Cardiac muscle cell (in vitro differentiated cells and primary cell): Measurements from ENCODE around the gene EMC9. TPM values are rescaled to one million over a fixed set of nuclear protein-coding genes. Genes with fewer than 3 reads are reported as not detected.

ENCODE experiments used
- DNase-seq, 2 donors: peaks; one replicate each; pipeline versions ENCODE4 v3.0.0 to v3.0.0-alpha.2; 2010 to 2017; ENCODE audit warnings: low read depth in 1 of 2, low spot score in 1 of 2
- H3K27ac ChIP-seq: fragments of 200-600 bp; sonication (generic); 2 replicates; pipeline ENCODE4 v1.5.1; 2016
- H3K27me3 ChIP-seq: fragments of 200-600 bp; sonication (generic); 2 replicates; pipeline ENCODE4 v1.6.0; 2016; ENCODE audit warnings: control low read depth
- H3K36me3 ChIP-seq: fragments of 200-600 bp; sonication (generic); 2 replicates; pipeline ENCODE4 v1.5.1; 2016; ENCODE audit warnings: control low read depth
- H3K4me1 ChIP-seq: fragments of 200-600 bp; sonication (generic); 2 replicates; pipeline ENCODE4 v1.8.1; 2017; ENCODE audit warnings: low read depth, mild to moderate bottlenecking, mixed run types
- H3K4me3 ChIP-seq: fragments of 200-600 bp; sonication (generic); 2 replicates; pipeline ENCODE4 v1.5.1; 2016; ENCODE audit warnings: mild to moderate bottlenecking
- H3K9me3 ChIP-seq: fragments of 200-600 bp; sonication (generic); 2 replicates; pipeline ENCODE4 v1.5.1; 2017; ENCODE audit warnings: low read depth, mild to moderate bottlenecking, control low read depth
- polyA plus RNA-seq: library from polyadenylated mRNA; unstranded; fragments of >200 nt; fragmentation: Nextera tagmentation; extraction: Ambion mirVana; gene quantifications from 2 replicates; pipeline ENCODE4 v1.2.1, GENCODE V29; 2016
- total RNA-seq: library from RNA; depleted of rRNA; stranded (reverse); fragments of >200 nt; gene quantifications from 2 replicates; pipeline ENCODE4 v1.2.3, GENCODE V29; 2016
- TF ChIP-seq, protein P1 (sequence below): IDR thresholded peaks from 2 replicates; pipeline ENCODE4 v1.5.1; 2012; ENCODE audit warnings: low read depth, mild to moderate bottlenecking, low read length

EMC9 gene
- total and polyA plus RNA-seq, 2 experiments from 2014 or later, result 69.3 to 82.3 TPM

DNA sequence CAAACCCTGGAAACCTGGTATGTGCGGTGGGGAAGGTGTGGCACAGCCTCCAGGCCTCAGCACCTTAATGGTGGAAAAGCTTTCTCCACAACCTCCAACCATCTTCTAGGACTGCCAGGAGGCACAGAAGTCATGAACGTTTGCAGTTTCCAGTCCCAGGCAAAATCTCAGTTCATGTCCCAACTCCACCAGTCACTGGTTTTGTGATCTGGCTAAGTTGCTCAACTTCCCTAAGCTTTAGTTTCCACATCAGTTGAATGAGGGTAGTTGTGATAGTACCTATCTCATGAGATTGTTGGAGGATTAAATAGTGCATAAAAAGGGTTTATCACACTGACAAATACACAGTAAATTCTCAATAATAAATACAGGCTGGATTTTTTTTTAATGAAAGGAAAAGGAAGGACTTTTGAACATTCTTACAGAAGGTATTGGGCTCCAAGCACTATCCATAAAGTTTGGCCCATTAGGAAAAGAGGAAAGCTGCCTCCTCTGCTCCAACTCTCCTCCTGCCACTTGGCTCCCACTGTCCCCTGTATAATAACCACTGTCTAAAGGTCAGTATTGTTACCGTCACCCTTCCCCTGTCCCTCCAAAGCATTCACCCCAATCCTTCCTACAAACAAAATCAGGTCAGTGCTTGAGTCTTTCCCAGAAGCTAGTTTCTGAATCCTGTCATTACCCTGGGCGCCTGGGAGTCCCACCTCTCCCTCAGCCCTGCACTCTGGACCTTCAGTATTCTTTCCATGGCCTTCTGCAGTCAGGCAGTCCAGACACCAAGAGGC, 41.0 kb downstream of the EMC9 start:
- TF ChIP-seq, protein P1, sequence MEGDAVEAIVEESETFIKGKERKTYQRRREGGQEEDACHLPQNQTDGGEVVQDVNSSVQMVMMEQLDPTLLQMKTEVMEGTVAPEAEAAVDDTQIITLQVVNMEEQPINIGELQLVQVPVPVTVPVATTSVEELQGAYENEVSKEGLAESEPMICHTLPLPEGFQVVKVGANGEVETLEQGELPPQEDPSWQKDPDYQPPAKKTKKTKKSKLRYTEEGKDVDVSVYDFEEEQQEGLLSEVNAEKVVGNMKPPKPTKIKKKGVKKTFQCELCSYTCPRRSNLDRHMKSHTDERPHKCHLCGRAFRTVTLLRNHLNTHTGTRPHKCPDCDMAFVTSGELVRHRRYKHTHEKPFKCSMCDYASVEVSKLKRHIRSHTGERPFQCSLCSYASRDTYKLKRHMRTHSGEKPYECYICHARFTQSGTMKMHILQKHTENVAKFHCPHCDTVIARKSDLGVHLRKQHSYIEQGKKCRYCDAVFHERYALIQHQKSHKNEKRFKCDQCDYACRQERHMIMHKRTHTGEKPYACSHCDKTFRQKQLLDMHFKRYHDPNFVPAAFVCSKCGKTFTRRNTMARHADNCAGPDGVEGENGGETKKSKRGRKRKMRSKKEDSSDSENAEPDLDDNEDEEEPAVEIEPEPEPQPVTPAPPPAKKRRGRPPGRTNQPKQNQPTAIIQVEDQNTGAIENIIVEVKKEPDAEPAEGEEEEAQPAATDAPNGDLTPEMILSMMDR, result no peak
- Histone ChIP-seq H3K4me1 (peaks cover 1% of the 10 kb centered on the region), H3K27me3 (no peaks in the 10 kb centered on the region), H3K9me3 (no peaks in the 10 kb centered on the region), H3K27ac (no peak overlapping the region), H3K4me3 (no peak overlapping the region), H3K36me3 (no peaks in the 10 kb centered on the region)
- DNase-seq, result no peak

DNA sequence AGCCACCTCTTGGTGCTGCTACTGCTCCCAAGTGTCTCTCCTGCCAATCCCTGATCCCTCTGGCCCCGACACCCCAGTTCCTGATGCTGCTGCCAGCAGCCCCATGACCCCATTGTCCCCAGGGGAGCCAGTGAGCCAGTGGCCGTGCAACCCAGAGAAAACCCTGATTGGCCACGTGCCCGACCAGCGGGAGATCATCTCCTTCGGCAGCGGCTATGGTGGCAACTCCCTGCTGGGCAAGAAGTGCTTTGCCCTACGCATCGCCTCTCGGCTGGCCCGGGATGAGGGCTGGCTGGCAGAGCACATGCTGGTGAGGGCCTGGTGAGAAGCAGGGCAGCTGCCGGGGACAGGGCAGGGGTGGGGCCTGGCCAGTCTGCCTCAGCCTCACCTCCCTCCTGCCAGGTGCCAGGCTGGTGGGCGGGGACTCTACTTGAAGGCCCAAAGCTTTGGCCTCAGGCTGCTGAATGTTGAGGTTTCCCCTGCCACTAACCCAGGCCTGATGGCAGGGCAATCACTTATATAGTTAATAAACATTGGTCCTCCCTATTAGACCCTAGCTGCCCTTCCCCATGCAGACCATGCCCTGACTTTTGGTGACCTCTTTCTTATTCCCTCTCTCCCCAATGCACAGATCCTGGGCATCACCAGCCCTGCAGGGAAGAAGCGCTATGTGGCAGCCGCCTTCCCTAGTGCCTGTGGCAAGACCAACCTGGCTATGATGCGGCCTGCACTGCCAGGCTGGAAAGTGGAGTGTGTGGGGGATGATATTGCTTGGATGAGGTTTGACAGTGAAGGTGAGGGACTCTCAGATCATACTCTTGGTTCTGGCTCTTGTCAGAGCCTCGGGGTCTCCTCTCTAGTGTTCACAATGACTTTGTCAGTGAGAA, 42.2 kb downstream of the EMC9 start:
- Histone ChIP-seq H3K36me3 (no peaks in the 10 kb centered on the region), H3K27ac (no peak overlapping the region), H3K27me3 (no peaks in the 10 kb centered on the region), H3K4me1 (peaks cover 7% of the 10 kb centered on the region), H3K4me3 (no peak overlapping the region), H3K9me3 (no peaks in the 10 kb centered on the region)
- TF ChIP-seq, protein P1, result no peak
- no peak for DNase-seq

DNA sequence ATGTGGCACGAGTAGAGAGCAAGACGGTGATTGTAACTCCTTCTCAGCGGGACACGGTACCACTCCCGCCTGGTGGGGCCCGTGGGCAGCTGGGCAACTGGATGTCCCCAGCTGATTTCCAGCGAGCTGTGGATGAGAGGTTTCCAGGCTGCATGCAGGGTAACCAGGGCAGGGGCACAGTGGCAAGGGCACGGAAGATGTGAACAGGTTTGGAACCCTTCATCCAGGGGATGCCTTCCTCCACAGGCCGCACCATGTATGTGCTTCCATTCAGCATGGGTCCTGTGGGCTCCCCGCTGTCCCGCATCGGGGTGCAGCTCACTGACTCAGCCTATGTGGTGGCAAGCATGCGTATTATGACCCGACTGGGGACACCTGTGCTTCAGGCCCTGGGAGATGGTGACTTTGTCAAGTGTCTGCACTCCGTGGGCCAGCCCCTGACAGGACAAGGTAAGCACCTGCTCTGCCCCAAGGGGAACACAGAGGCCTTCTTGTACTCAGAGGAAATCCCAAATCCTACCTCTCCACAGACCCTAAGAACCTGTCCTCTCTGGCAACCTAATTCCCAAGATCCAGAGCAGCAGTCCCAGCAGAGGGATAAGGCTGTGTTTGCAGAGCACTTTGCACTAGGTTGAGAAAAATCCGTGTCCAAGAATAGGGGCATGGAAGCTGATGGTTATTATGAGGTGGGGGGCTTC, 43.0 kb downstream of the EMC9 start:
- peaks cover 7% of the 10 kb centered on the region for H3K4me1 ChIP-seq
- no peak overlapping the region for H3K27ac ChIP-seq
- TF ChIP-seq, protein P1, result no peak
- no peak overlapping the region for H3K4me3 ChIP-seq
- no peaks in the 10 kb centered on the region for H3K36me3 ChIP-seq
- no peaks in the 10 kb centered on the region for H3K9me3 ChIP-seq
- DNase-seq, result no peak
- no peaks in the 10 kb centered on the region for H3K27me3 ChIP-seq

GRCh38 chr14:24096545-24097181, 44.7 kb downstream of the EMC9 start:
- TF ChIP-seq, protein P1, result no peak

More at GRCh38 chr14:24096545-24097181, 44.7 kb downstream of the EMC9 start:
- Histone ChIP-seq H3K4me3 (no peak overlapping the region), H3K4me1 (peaks cover 7% of the 10 kb centered on the region), H3K9me3 (no peaks in the 10 kb centered on the region), H3K36me3 (no peaks in the 10 kb centered on the region), H3K27ac (no peak overlapping the region), H3K27me3 (no peaks in the 10 kb centered on the region)
- DNase-seq, result no peak
